Neural cell (in vitro differentiated cells): Measurements from ENCODE around the gene SMCO1. TPM values are rescaled to one million over a fixed set of nuclear protein-coding genes. Genes with fewer than 3 reads are reported as not detected.

ENCODE experiments used
- H2AFZ ChIP-seq: fragments of 200-600, 300-800 bp; sonication (generic), shearing (Covaris generic); 2 replicates; pipeline ENCODE4 v1.6.0; 2014; ENCODE audit warnings: low read depth, mild to moderate bottlenecking, antibody characterized with exemption, low read length, moderate library complexity
- H3F3A ChIP-seq: fragments of 200-600 bp; shearing (Covaris generic); 2 replicates; pipeline ENCODE4 v1.6.1; 2016; ENCODE audit warnings: mild to moderate bottlenecking, moderate library complexity, mixed read lengths, antibody characterized with exemption, low read length; ENCODE audit not compliant: insufficient read depth, poor library complexity, severe bottlenecking
- H3K27ac ChIP-seq: fragments of 200-600, 300-800 bp; sonication (generic), shearing (Covaris generic); 2 replicates; pipeline ENCODE4 v1.5.1; 2014; ENCODE audit warnings: mild to moderate bottlenecking, low read length, moderate library complexity
- H3K27me3 ChIP-seq: fragments of 300-800, 200-600 bp; sonication (generic), shearing (Covaris generic); 2 replicates; pipeline ENCODE4 v1.6.0; 2014; ENCODE audit warnings: mild to moderate bottlenecking, low read depth, low read length, moderate library complexity; ENCODE audit not compliant: insufficient read depth
- H3K36me3 ChIP-seq: fragments of 300-800, 200-600 bp; sonication (generic), shearing (Covaris generic); 2 replicates; pipeline ENCODE4 v1.5.1; 2014; ENCODE audit warnings: mild to moderate bottlenecking, antibody characterized with exemption, low read length, moderate library complexity; ENCODE audit not compliant: insufficient read depth
- H3K4me2 ChIP-seq: fragments of 300-800, 200-600 bp; sonication (generic), shearing (Covaris generic); 2 replicates; pipeline ENCODE4 v1.6.0; 2014; ENCODE audit warnings: mild to moderate bottlenecking, low read length
- H3K4me3 ChIP-seq: fragments of 300-800, 200-600 bp; sonication (generic), shearing (Covaris generic); 2 replicates; pipeline ENCODE4 v1.5.1; 2014; ENCODE audit warnings: mild to moderate bottlenecking, low read length, moderate library complexity
- H3K79me2 ChIP-seq: fragments of 200-600 bp; shearing (Covaris generic); replicated peaks from 2 replicates; pipeline ENCODE4 v1.6.0; 2014; ENCODE audit warnings: mild to moderate bottlenecking, low read length, moderate library complexity; ENCODE audit not compliant: insufficient read depth
- H3K9ac ChIP-seq: fragments of 300-800, 200-600 bp; sonication (generic), shearing (Covaris generic); 2 replicates; pipeline ENCODE4 v1.6.1; 2016; ENCODE audit warnings: mild to moderate bottlenecking, low read length, mixed read lengths
- H3K9me2 ChIP-seq: fragments of 200-600 bp; shearing (Covaris generic); 2 replicates; pipeline ENCODE4 v1.6.1; 2016; ENCODE audit warnings: mild to moderate bottlenecking, low read length, mixed read lengths; ENCODE audit not compliant: insufficient read depth
- H3K9me3 ChIP-seq: fragments of 200-600, 300-800 bp; sonication (generic), shearing (Covaris generic); 2 replicates; pipeline ENCODE4 v1.6.1; 2016; ENCODE audit warnings: mild to moderate bottlenecking, mixed run types, low read length, moderate library complexity, mixed read lengths
- H4K20me1 ChIP-seq: fragments of 200-600 bp; shearing (Covaris generic); 2 replicates; pipeline ENCODE4 v1.6.1; 2016; ENCODE audit warnings: mild to moderate bottlenecking, mixed run types; ENCODE audit not compliant: insufficient read depth
- EP300 ChIP-seq: fragments of 450-650 bp; conservative IDR thresholded peaks from 2 replicates; pipeline ENCODE4 v1.6.1; 2014; ENCODE audit warnings: antibody characterized with exemption, mild to moderate bottlenecking, moderate library complexity; ENCODE audit not compliant: poor library complexity, severe bottlenecking
- EZH2 ChIP-seq: fragments of 200-600, 300-800 bp; shearing (Covaris generic), sonication (generic); IDR thresholded peaks from 2 replicates; pipeline ENCODE4 v1.6.1; 2014; ENCODE audit warnings: antibody characterized with exemption, low read length, borderline replicate concordance, mild to moderate bottlenecking; ENCODE audit not compliant: insufficient read depth, poor library complexity, severe bottlenecking
- MXI1 ChIP-seq: fragments of 450-650 bp; conservative IDR thresholded peaks from 2 replicates; pipeline ENCODE4 v1.6.1; 2014; ENCODE audit warnings: antibody characterized with exemption, mild to moderate bottlenecking; ENCODE audit not compliant: poor library complexity, severe bottlenecking
- POLR2AphosphoS5 ChIP-seq: IDR thresholded peaks from 2 replicates; pipeline ENCODE4 v1.6.1; 2012
- RAD21 ChIP-seq: fragments of 450-650 bp; conservative IDR thresholded peaks from 2 replicates; pipeline ENCODE4 v1.6.1; 2014; ENCODE audit warnings: antibody characterized with exemption, mild to moderate bottlenecking, moderate library complexity
- SMC3 ChIP-seq: fragments of 450-650 bp; conservative IDR thresholded peaks from 2 replicates; pipeline ENCODE4 v1.6.1; 2014; ENCODE audit warnings: antibody characterized with exemption, mild to moderate bottlenecking, moderate library complexity; ENCODE audit not compliant: poor library complexity
- TAF1 ChIP-seq: IDR thresholded peaks from 2 replicates; pipeline ENCODE4 v1.6.1; 2012; ENCODE audit warnings: low read depth
- polyA plus RNA-seq: library from polyadenylated mRNA; depleted of rRNA; stranded (reverse); fragments of >200 nt; gene quantifications from 2 replicates; pipeline ENCODE4 v1.2.3, GENCODE V29; 2014
- TF ChIP-seq, protein P1 (sequence below): IDR thresholded peaks from 2 replicates; pipeline ENCODE4 v1.6.1; 2012; ENCODE audit warnings: borderline replicate concordance
- TF ChIP-seq, protein P2 (sequence below): fragments of 450-650 bp; IDR thresholded peaks from 2 replicates; pipeline ENCODE4 v1.5.1; 2014; ENCODE audit warnings: antibody characterized with exemption, mild to moderate bottlenecking, moderate library complexity; ENCODE audit not compliant: poor library complexity, severe bottlenecking

Gene SMCO1
- polyA plus RNA-seq, 1 donor from 2014 or later = not detected

DNA sequence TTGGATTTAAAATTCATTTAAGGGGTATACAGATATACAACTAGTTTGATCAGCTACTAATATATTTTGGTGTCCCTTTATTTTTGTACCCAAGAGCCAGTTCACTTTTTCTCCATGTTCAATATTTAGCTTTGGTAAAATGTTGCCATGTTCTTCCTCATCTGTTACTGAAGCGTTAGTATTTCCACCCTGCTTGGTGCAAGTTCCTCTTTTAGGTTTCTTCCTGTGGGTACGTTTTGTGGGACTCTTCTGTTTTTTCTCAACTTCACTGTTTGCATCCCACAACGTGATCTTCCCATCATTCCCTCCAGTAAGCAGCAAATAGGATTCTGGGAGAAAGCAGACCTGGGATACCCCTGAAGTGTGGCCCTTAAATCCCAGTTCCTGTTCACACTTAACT is 39.1 kb upstream of the SMCO1 start:
- Histone ChIP-seq H3K9me2 (no peaks in the 10 kb centered on the region), H3K36me3 (no peaks in the 10 kb centered on the region), H3K4me3 (no peak overlapping the region), H4K20me1 (no peaks in the 10 kb centered on the region), H2AFZ (no peak overlapping the region), H3K4me2 (no peak overlapping the region), H3K27ac (no peak overlapping the region), H3K9me3 (peaks cover 3% of the 10 kb centered on the region), H3K27me3 (no peaks in the 10 kb centered on the region), H3F3A (no peaks in the 10 kb centered on the region), H3K9ac (no peak overlapping the region), H3K79me2 (no peaks in the 10 kb centered on the region)
- TF ChIP-seq POLR2AphosphoS5 = no peak
- TF ChIP-seq RAD21 = no peak
- no peak for TF ChIP-seq EP300
- TF ChIP-seq TAF1 = no peak
- TF ChIP-seq, protein P1, sequence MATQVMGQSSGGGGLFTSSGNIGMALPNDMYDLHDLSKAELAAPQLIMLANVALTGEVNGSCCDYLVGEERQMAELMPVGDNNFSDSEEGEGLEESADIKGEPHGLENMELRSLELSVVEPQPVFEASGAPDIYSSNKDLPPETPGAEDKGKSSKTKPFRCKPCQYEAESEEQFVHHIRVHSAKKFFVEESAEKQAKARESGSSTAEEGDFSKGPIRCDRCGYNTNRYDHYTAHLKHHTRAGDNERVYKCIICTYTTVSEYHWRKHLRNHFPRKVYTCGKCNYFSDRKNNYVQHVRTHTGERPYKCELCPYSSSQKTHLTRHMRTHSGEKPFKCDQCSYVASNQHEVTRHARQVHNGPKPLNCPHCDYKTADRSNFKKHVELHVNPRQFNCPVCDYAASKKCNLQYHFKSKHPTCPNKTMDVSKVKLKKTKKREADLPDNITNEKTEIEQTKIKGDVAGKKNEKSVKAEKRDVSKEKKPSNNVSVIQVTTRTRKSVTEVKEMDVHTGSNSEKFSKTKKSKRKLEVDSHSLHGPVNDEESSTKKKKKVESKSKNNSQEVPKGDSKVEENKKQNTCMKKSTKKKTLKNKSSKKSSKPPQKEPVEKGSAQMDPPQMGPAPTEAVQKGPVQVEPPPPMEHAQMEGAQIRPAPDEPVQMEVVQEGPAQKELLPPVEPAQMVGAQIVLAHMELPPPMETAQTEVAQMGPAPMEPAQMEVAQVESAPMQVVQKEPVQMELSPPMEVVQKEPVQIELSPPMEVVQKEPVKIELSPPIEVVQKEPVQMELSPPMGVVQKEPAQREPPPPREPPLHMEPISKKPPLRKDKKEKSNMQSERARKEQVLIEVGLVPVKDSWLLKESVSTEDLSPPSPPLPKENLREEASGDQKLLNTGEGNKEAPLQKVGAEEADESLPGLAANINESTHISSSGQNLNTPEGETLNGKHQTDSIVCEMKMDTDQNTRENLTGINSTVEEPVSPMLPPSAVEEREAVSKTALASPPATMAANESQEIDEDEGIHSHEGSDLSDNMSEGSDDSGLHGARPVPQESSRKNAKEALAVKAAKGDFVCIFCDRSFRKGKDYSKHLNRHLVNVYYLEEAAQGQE = no peak
- no peak for TF ChIP-seq SMC3

DNA sequence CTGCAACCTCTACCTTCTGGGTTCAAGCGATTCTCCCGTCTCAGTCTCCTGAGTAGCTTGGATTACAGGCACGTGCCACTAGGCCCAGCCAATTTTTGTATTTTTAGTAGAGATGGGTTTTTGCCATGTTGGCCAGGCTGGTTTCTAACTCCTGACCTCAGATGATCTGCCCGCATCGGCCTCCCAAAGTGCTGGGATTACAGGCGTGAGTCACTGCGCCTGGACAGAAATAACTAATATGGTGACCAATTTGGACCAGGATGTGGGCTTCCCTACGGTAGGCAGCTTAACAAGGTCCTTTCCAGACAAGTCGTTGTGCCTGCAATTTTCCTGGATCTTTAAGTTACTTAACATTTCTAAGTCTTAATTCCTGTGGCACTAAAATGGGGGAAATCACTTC is 38.4 kb upstream of the SMCO1 start:
- H3K79me2 ChIP-seq = no peaks in the 10 kb centered on the region
- no peaks in the 10 kb centered on the region for H3K27me3 ChIP-seq
- no peak for TF ChIP-seq RAD21
- TF ChIP-seq POLR2AphosphoS5 = no peak
- TF ChIP-seq, protein P1 = no peak
- no peak for TF ChIP-seq TAF1
- TF ChIP-seq EZH2 = no peak
- TF ChIP-seq MXI1 = no peak
- no peak for TF ChIP-seq SMC3
- TF ChIP-seq, protein P2, sequence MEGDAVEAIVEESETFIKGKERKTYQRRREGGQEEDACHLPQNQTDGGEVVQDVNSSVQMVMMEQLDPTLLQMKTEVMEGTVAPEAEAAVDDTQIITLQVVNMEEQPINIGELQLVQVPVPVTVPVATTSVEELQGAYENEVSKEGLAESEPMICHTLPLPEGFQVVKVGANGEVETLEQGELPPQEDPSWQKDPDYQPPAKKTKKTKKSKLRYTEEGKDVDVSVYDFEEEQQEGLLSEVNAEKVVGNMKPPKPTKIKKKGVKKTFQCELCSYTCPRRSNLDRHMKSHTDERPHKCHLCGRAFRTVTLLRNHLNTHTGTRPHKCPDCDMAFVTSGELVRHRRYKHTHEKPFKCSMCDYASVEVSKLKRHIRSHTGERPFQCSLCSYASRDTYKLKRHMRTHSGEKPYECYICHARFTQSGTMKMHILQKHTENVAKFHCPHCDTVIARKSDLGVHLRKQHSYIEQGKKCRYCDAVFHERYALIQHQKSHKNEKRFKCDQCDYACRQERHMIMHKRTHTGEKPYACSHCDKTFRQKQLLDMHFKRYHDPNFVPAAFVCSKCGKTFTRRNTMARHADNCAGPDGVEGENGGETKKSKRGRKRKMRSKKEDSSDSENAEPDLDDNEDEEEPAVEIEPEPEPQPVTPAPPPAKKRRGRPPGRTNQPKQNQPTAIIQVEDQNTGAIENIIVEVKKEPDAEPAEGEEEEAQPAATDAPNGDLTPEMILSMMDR = no peak
- TF ChIP-seq EP300 = no peak
- H3K9me2 ChIP-seq = no peaks in the 10 kb centered on the region
- no peak overlapping the region for H2AFZ ChIP-seq
- no peak overlapping the region for H3K27ac ChIP-seq
- H3K36me3 ChIP-seq = no peaks in the 10 kb centered on the region
- H3K9ac ChIP-seq = no peak overlapping the region
- no peaks in the 10 kb centered on the region for H3F3A ChIP-seq
- peaks cover 3% of the 10 kb centered on the region for H3K9me3 ChIP-seq
- no peaks in the 10 kb centered on the region for H4K20me1 ChIP-seq
- H3K4me2 ChIP-seq = no peak overlapping the region
- H3K4me3 ChIP-seq = no peak overlapping the region
